ENCODE measurements around the gene GIGYF2. TPM values are rescaled to one million over a fixed set of nuclear protein-coding genes. Genes with fewer than 3 reads are reported as not detected.

Gene GIGYF2
- total RNA-seq, 1 experiment from 2014 or later = 60.6 TPM

DNA sequence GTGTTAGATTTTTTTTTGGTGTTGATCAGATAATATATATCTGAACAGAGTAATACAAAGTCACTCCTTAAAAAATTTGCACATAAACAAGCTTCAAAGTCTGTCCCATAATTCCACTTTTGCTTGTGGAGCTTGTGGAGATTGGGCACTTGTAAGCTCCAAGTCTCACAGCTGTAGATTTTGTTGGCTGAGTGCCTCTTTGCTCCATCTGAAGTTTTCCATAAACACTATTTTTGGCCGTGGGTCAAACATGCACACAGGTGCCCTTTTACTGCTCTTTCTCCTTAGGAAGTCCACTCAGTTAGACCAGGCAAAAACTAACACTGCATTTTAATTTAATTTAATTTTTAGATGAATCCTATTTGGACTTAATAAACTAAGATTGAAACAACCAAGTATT, 82.8 kb downstream of the GIGYF2 start:
- H4K20me1 ChIP-seq (ENCODE audit: insufficient read depth) = no peaks in the 10 kb centered on the region
- TF ChIP-seq SP1 (IDR thresholded peaks at IDR 0.05; ENCODE audit: low read depth) (no peak), CEBPB (IDR thresholded peaks at IDR 0.05; ENCODE audit: low read depth) (no peak), SIN3A (IDR thresholded peaks at IDR 0.05; ENCODE audit: low read depth) (no peak), TCF7L2 (IDR thresholded peaks at IDR 0.05; ENCODE audit: borderline replicate concordance, extremely low read depth, insufficient read depth, insufficient read length) (no peak), POLR2AphosphoS5 (IDR thresholded peaks at IDR 0.05; ENCODE audit: low read depth, low read length) (no peak), EZH2phosphoT487 (IDR thresholded peaks at IDR 0.05; ENCODE audit: borderline replicate concordance) (no peak), SRF (IDR thresholded peaks at IDR 0.05; ENCODE audit: low read depth) (no peak), ELF1 (IDR thresholded peaks at IDR 0.05; ENCODE audit: borderline replicate concordance, low read depth) (no peak), POLR2A (IDR thresholded peaks at IDR 0.05; ENCODE audit: borderline replicate concordance, extremely low read depth, insufficient read depth, insufficient read length) (no peak), EZH2 (IDR thresholded peaks at IDR 0.05) (no peak), JUND (IDR thresholded peaks at IDR 0.05) (no peak), ATF3 (IDR thresholded peaks at IDR 0.05) (no peak), EGR1 (IDR thresholded peaks at IDR 0.05; ENCODE audit: low read depth) (no peak), ZFX (IDR thresholded peaks at IDR 0.05) (no peak), ZNF274 (IDR thresholded peaks at IDR 0.05; ENCODE audit: low read depth, low read length) (no peak), FOSL1 (IDR thresholded peaks at IDR 0.05; ENCODE audit: low read depth) (no peak), MAX (IDR thresholded peaks at IDR 0.05) (no peak)
- TF ChIP-seq, protein P1, sequence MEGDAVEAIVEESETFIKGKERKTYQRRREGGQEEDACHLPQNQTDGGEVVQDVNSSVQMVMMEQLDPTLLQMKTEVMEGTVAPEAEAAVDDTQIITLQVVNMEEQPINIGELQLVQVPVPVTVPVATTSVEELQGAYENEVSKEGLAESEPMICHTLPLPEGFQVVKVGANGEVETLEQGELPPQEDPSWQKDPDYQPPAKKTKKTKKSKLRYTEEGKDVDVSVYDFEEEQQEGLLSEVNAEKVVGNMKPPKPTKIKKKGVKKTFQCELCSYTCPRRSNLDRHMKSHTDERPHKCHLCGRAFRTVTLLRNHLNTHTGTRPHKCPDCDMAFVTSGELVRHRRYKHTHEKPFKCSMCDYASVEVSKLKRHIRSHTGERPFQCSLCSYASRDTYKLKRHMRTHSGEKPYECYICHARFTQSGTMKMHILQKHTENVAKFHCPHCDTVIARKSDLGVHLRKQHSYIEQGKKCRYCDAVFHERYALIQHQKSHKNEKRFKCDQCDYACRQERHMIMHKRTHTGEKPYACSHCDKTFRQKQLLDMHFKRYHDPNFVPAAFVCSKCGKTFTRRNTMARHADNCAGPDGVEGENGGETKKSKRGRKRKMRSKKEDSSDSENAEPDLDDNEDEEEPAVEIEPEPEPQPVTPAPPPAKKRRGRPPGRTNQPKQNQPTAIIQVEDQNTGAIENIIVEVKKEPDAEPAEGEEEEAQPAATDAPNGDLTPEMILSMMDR (IDR thresholded peaks at IDR 0.05 in 2 of 3, conservative IDR thresholded peaks at IDR 0.05 in 1 of 3; ENCODE audit: borderline replicate concordance in 1 of 3, insufficient read depth in 1 of 3, low read depth in 2 of 3, low read length in 2 of 3) = no peak
- TF ChIP-seq, protein P2, sequence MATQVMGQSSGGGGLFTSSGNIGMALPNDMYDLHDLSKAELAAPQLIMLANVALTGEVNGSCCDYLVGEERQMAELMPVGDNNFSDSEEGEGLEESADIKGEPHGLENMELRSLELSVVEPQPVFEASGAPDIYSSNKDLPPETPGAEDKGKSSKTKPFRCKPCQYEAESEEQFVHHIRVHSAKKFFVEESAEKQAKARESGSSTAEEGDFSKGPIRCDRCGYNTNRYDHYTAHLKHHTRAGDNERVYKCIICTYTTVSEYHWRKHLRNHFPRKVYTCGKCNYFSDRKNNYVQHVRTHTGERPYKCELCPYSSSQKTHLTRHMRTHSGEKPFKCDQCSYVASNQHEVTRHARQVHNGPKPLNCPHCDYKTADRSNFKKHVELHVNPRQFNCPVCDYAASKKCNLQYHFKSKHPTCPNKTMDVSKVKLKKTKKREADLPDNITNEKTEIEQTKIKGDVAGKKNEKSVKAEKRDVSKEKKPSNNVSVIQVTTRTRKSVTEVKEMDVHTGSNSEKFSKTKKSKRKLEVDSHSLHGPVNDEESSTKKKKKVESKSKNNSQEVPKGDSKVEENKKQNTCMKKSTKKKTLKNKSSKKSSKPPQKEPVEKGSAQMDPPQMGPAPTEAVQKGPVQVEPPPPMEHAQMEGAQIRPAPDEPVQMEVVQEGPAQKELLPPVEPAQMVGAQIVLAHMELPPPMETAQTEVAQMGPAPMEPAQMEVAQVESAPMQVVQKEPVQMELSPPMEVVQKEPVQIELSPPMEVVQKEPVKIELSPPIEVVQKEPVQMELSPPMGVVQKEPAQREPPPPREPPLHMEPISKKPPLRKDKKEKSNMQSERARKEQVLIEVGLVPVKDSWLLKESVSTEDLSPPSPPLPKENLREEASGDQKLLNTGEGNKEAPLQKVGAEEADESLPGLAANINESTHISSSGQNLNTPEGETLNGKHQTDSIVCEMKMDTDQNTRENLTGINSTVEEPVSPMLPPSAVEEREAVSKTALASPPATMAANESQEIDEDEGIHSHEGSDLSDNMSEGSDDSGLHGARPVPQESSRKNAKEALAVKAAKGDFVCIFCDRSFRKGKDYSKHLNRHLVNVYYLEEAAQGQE (IDR thresholded peaks at IDR 0.05; ENCODE audit: low read depth) = no peak
- H3K27ac ChIP-seq (ENCODE audit: low read depth, low read length) = no peak overlapping the region
- H3K27me3 ChIP-seq (ENCODE audit: insufficient read depth, low read length) = no peaks in the 10 kb centered on the region
- POLR2A ChIA-PET = no interaction called here
- no peaks in the 10 kb centered on the region; a peak in 1 of 4 replicates for H3K36me3 ChIP-seq (ENCODE audit: control insufficient read depth in 1 of 2, insufficient read depth in 2 of 2, low read length in 2 of 2)
- peaks cover 0 to 5% of the 10 kb centered on the region in 2 experiments; a peak in 2 of 4 replicates for H3K4me1 ChIP-seq (ENCODE audit: control insufficient read depth in 1 of 2, insufficient read depth in 2 of 2, low read length in 2 of 2)
- no peak overlapping the region for H3K4me3 ChIP-seq (replicated peaks in 1 of 2; ENCODE audit: low read depth in 1 of 2, low read length in 2 of 2)
- H3K9ac ChIP-seq (ENCODE audit: low read length) = no peak overlapping the region
- H3K79me2 ChIP-seq (ENCODE audit: insufficient read depth, low read length) = no peaks in the 10 kb centered on the region
- no peaks in the 10 kb centered on the region for H3K9me3 ChIP-seq (ENCODE audit: control insufficient read depth in 1 of 2, insufficient read depth in 1 of 2, low read depth in 1 of 2, low read length in 2 of 2)
- no peak overlapping the region for H2AFZ ChIP-seq (ENCODE audit: low read depth, low read length, poor library complexity, severe bottlenecking)
- DNase-seq (ENCODE audit: low read depth, low spot score) = no peak
- CTCF ChIA-PET = no interaction called here
- ATAC-seq = no peak
- no TSS peak for BruUV-seq (replicated peaks)
- H3K9me2 ChIP-seq (ENCODE audit: insufficient read depth) = no peaks in the 10 kb centered on the region
- H3K4me2 ChIP-seq (ENCODE audit: low read length) = no peak overlapping the region
- intact Hi-C loops (cut with micrococcal nuclease) = no loop called here
- RAD21 ChIA-PET (ENCODE audit: low non-redundant PET in 1 of 2, low total read pairs in 2 of 2, uncharacterized antibody in 2 of 2, unreplicated experiment in 2 of 2) = no interaction called here

Measured in HCT116 (cell line).